GM12878 (cell line): Measurements from ENCODE around the gene MYO10. TPM values are rescaled to one million over a fixed set of nuclear protein-coding genes. Genes with fewer than 3 reads are reported as not detected.

Experiments
- ATAC-seq: fragments of 200-7000 bp; cut with Tn5 transposase; 3 replicates; pipeline ENCODE4 v1.9.1; 2020; ENCODE audit warnings: mild to moderate bottlenecking, moderate library complexity
- BruUV-seq: library from RNA; stranded (reverse); fragments of 400-500 nt; replicated peaks from 2 replicates; lab custom pipeline; 2021; lab: Mats Ljungman, UMichigan
- CTCF ChIA-PET: fragments of 300-600 bp; sonication (Branson Sonifier 250); formaldehyde crosslinking; extraction: SDS; loops from one replicate; lab custom pipeline; 2021; ENCODE audit warnings: inconsistent platforms; lab: Yijun Ruan, JAX
- POLR2A ChIA-PET: fragments of 350-600 bp; formaldehyde crosslinking; extraction: SDS; loops from one replicate; lab custom pipeline; 2021; ENCODE audit warnings: inconsistent platforms; lab: Charles Lee
- RAD21 ChIA-PET: fragments of 300-600 bp; sonication (Branson Sonifier 250); formaldehyde crosslinking; loops from one replicate; lab custom pipeline; 2023; ENCODE audit warnings: antibody characterized with exemption; ENCODE audit not compliant: unreplicated experiment; lab: Charles Lee
- SMC1A ChIA-PET: fragments of 300-600 bp; sonication (Branson Sonifier 250); formaldehyde crosslinking; loops from one replicate; lab custom pipeline; 2023; ENCODE audit not compliant: unreplicated experiment, uncharacterized antibody; lab: Charles Lee
- DNase-seq: peaks from one replicate; pipeline ENCODE4 v3.0.0-alpha.2; 2011; ENCODE audit warnings: low read depth, low spot score
- FAIRE-seq: peaks from 3 replicates; lab custom pipeline; 2011; peaks lifted over from hg19 to GRCh38; lab: Jason Lieb, UNC
- H2AFZ ChIP-seq: 2 replicates; pipeline ENCODE4 v1.6.0; 2011; ENCODE audit warnings: low read depth, low read length, control low read depth; ENCODE audit not compliant: control insufficient read depth
- H3K27ac ChIP-seq: 2 replicates; pipeline ENCODE4 v1.5.1; 2011; ENCODE audit warnings: control low read depth; ENCODE audit not compliant: control insufficient read depth, insufficient read depth
- H3K27me3 ChIP-seq, 2 experiments: replicated peaks in 1 of 2; 2 replicates each; pipeline versions ENCODE4 v1.6.0 to v1.6.1; 2011; ENCODE audit warnings: low read length in 1 of 2; ENCODE audit not compliant: control insufficient read depth in 2 of 2, insufficient read depth in 2 of 2
- H3K36me3 ChIP-seq, 2 experiments: 2 replicates each; pipeline ENCODE4 v1.5.1; 2011; ENCODE audit warnings: low read length in 1 of 2; ENCODE audit not compliant: control insufficient read depth in 2 of 2, insufficient read depth in 2 of 2
- H3K4me1 ChIP-seq: 2 replicates; pipeline ENCODE4 v1.6.1; 2011; ENCODE audit warnings: mild to moderate bottlenecking, low read length, moderate library complexity, mixed read lengths; ENCODE audit not compliant: control insufficient read depth, insufficient read depth
- H3K4me2 ChIP-seq: 2 replicates; pipeline ENCODE4 v1.6.0; 2011; ENCODE audit warnings: control low read depth; ENCODE audit not compliant: control insufficient read depth, insufficient read depth
- H3K4me3 ChIP-seq: fragments of 200-600 bp; sonication (generic); 2 replicates; pipeline ENCODE4 v1.5.1; 2016
- H3K79me2 ChIP-seq: 2 replicates; pipeline ENCODE4 v1.6.0; 2011; ENCODE audit warnings: low read length; ENCODE audit not compliant: control insufficient read depth, insufficient read depth
- H3K9ac ChIP-seq: 2 replicates; pipeline ENCODE4 v1.8.0; 2011; ENCODE audit warnings: low read length, control low read depth, mixed read lengths; ENCODE audit not compliant: control insufficient read depth, insufficient read depth
- H3K9me3 ChIP-seq: replicated peaks from 3 replicates; pipeline ENCODE4 v1.5.1; 2011; ENCODE audit warnings: mild to moderate bottlenecking, low read length; ENCODE audit not compliant: control insufficient read depth, insufficient read depth
- H4K20me1 ChIP-seq: 2 replicates; pipeline ENCODE4 v1.6.0; 2011; ENCODE audit not compliant: control insufficient read depth, insufficient read depth
- ASH2L ChIP-seq: fragments of 300-600, 200-600 bp; sonication (generic); IDR thresholded peaks from 2 replicates; pipeline ENCODE4 v1.6.1; 2017; ENCODE audit warnings: low read depth, mild to moderate bottlenecking, borderline replicate concordance
- BMI1 ChIP-seq: fragments of 450-650 bp; IDR thresholded peaks from 2 replicates; pipeline ENCODE4 v1.6.1; 2016; ENCODE audit warnings: mild to moderate bottlenecking, moderate library complexity, borderline replicate concordance
- CEBPB ChIP-seq, 2 experiments: fragments of 150-350 bp in 1 of 2; IDR thresholded peaks; 2 replicates each; pipeline ENCODE4 v1.6.1; 2012 to 2014; ENCODE audit warnings: low read depth in 2 of 2, low read length in 2 of 2, borderline replicate concordance in 1 of 2, inconsistent platforms in 1 of 2
- ETV6 ChIP-seq, 2 experiments: fragments of 450-650 bp in 1 of 2; IDR thresholded peaks in 1 of 2; conservative IDR thresholded peaks in 1 of 2; 2 replicates each; pipeline ENCODE4 v1.6.1; 2014; ENCODE audit warnings: antibody characterized with exemption in 1 of 2, borderline replicate concordance in 1 of 2, low read depth in 1 of 2, mild to moderate bottlenecking in 1 of 2, moderate library complexity in 1 of 2
- GABPA ChIP-seq: IDR thresholded peaks from 2 replicates; pipeline ENCODE4 v1.6.1; 2014; ENCODE audit warnings: antibody characterized with exemption, low read depth, mild to moderate bottlenecking, inconsistent platforms
- IKZF2 ChIP-seq, 2 experiments: fragments of 450-650 bp; IDR thresholded peaks; 2 replicates each; pipeline ENCODE4 v1.6.1; 2017; ENCODE audit warnings: mild to moderate bottlenecking in 2 of 2, moderate library complexity in 2 of 2
- IRF3 ChIP-seq: fragments of 450-650 bp; IDR thresholded peaks from 2 replicates; pipeline ENCODE4 v1.6.1; 2014; ENCODE audit warnings: mild to moderate bottlenecking
- KLF5 ChIP-seq: fragments of 450-650 bp; IDR thresholded peaks from 2 replicates; pipeline ENCODE4 v1.6.1; 2014; ENCODE audit warnings: mild to moderate bottlenecking; ENCODE audit not compliant: partially characterized antibody
- MTA2 ChIP-seq: fragments of 450-650 bp; IDR thresholded peaks from 2 replicates; pipeline ENCODE4 v1.6.1; 2016; ENCODE audit warnings: low read depth, mild to moderate bottlenecking, moderate library complexity
- MXI1 ChIP-seq: fragments of 150-350 bp; IDR thresholded peaks from 2 replicates; pipeline ENCODE4 v1.6.1; 2011; ENCODE audit warnings: low read depth, mild to moderate bottlenecking, inconsistent platforms, low read length, improper control_type of control experiment
- NR2C1 ChIP-seq: fragments of 450-650 bp; IDR thresholded peaks from 2 replicates; pipeline ENCODE4 v1.6.1; 2017; ENCODE audit warnings: antibody characterized with exemption, mild to moderate bottlenecking, moderate library complexity
- POLR2AphosphoS5 ChIP-seq: IDR thresholded peaks from 2 replicates; pipeline ENCODE4 v1.6.1; 2011; ENCODE audit warnings: mild to moderate bottlenecking, low read length, inconsistent platforms
- RAD51 ChIP-seq: fragments of 450-650 bp; IDR thresholded peaks from 2 replicates; pipeline ENCODE4 v1.6.1; 2016; ENCODE audit warnings: moderate library complexity, mild to moderate bottlenecking, inconsistent platforms
- SPI1 ChIP-seq: IDR thresholded peaks from 2 replicates; pipeline ENCODE4 v1.6.1; 2011; ENCODE audit warnings: low read depth, mild to moderate bottlenecking, low read length, moderate library complexity, borderline replicate concordance; ENCODE audit not compliant: insufficient read depth
- STAT3 ChIP-seq: IDR thresholded peaks from 2 replicates; pipeline ENCODE4 v1.6.1; 2011; ENCODE audit warnings: low read depth, low read length, improper control_type of control experiment
- YY1 ChIP-seq: IDR thresholded peaks from 2 replicates; pipeline ENCODE4 v1.6.1; 2011; ENCODE audit warnings: low read depth, mild to moderate bottlenecking, low read length
- ZNF217 ChIP-seq: fragments of 450-650 bp; IDR thresholded peaks from 2 replicates; pipeline ENCODE4 v1.6.1; 2017; ENCODE audit warnings: antibody characterized with exemption, mild to moderate bottlenecking
- ZNF687 ChIP-seq: fragments of 450-650 bp; IDR thresholded peaks from 2 replicates; pipeline ENCODE4 v1.6.1; 2017; ENCODE audit warnings: mild to moderate bottlenecking, moderate library complexity
- ZSCAN29 ChIP-seq: fragments of 450-650 bp; IDR thresholded peaks from 2 replicates; pipeline ENCODE4 v1.6.1; 2017; ENCODE audit warnings: mild to moderate bottlenecking, moderate library complexity
- WGBS: methylation state at CpG from one replicate; pipeline ENCODE4 v1.1.6; 2016; ENCODE audit warnings: low lambda C conversion rate; ENCODE audit not compliant: insufficient replicate concordance, insufficient coverage; ENCODE audit errors: missing lambda C conversion rate; 5-methylcytosine and 5-hydroxymethylcytosine counted together
- in situ Hi-C: fragments of 300-500 bp; cut with MboI; formaldehyde crosslinking; loops from 9 replicates; pipeline ENCODE4 v1.14.3; 2018; ENCODE audit warnings: mixed read lengths
- intact Hi-C: fragments of 100-400 bp; cut with micrococcal nuclease; formaldehyde crosslinking; loops from one replicate; pipeline ENCODE4 v1.14.2; 2022; ENCODE audit not compliant: unreplicated experiment
- polyA plus RNA-seq, 11 experiments: library from polyadenylated mRNA; depleted of rRNA in 4 of 11; unstranded in 6 of 11; stranded (reverse) in 5 of 11; fragments of >200 nt; fragmentation: Nextera tagmentation in 4 of 11; fragmentation: Illumina TruSeq in 1 of 11; extraction: Ambion mirVana in 4 of 11; extraction: Trizol in 1 of 11; gene quantifications; 1 replicate in 1 of 11; 2 replicates in 10 of 11; pipeline versions ENCODE4 v1.2.1 to v1.2.3, GENCODE V29; 2011 to 2016; ENCODE audit warnings: inconsistent platforms in 2 of 11, missing spikeins in 2 of 11, low read depth in 1 of 11
- total RNA-seq, 4 experiments: library from RNA; depleted of rRNA in 3 of 4; stranded (reverse); fragments of >200 nt in 3 of 4; fragmentation: Illumina TruSeq in 1 of 4; extraction: Trizol in 1 of 4; gene quantifications; 2 replicates each; pipeline versions ENCODE4 v1.2.1 to v1.2.3, GENCODE V29; 2013 to 2021
- TF ChIP-seq, protein P1 (sequence below): fragments of 150-350 bp; IDR thresholded peaks from 2 replicates; pipeline ENCODE4 v1.6.1; 2014; ENCODE audit warnings: mild to moderate bottlenecking, low read depth, low read length

MYO10 gene
- total and polyA plus RNA-seq, 10 of the 15 experiments (the other 5 are each of a cell fraction or from before 2014, with no cell fraction given), result 0.02 to 0.77 (median 0.17) TPM

DNA sequence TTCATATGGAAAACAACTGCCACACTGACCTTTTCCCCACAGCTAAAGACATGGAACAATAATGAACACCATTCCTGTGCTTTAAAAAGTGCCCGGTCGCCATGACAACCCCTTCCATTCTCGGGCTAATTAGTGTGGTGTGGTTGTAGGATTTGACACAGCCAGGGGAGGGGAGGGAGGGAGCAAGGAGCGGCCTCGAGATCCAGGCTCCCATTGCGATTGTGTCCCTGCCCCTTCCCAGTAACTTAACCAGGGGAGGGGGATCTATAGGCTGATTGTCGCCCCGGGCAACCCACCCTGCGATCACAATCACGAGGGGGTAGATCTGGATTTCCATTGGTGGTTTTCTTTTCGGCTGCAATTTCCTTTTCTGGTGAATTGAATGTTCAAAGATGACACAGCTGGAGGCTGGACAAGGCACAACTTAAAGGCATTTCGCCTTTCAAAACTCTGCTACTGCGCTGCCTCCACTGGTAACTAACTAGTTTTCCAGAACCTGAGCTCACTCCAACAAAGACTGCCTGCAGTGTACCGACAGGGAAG lies 222.6 kb downstream of the MYO10 start:
- ChIA-PET CTCF (no interaction called here), SMC1A (no interaction called here), POLR2A (no interaction called here), RAD21 (no interaction called here)
- no TSS peak for BruUV-seq
- 10% methylated on average over 13 of the region's 14 CpGs for WGBS
- Histone ChIP-seq H3K4me2 (no peak overlapping the region), H3K9me3 (no peaks in the 10 kb centered on the region), H3K4me3 (no peak overlapping the region), H3K79me2 (no peaks in the 10 kb centered on the region), H3K27me3 (no peaks in the 10 kb centered on the region), H3K4me1 (no peaks in the 10 kb centered on the region), H3K36me3 (no peaks in the 10 kb centered on the region), H2AFZ (no peak overlapping the region), H4K20me1 (no peaks in the 10 kb centered on the region), H3K9ac (no peak overlapping the region), H3K27ac (no peak overlapping the region)
- DNase-seq (no peak), FAIRE-seq (no peak), ATAC-seq (no peak)
- no peak for TF ChIP-seq ASH2L
- TF ChIP-seq, protein P1, sequence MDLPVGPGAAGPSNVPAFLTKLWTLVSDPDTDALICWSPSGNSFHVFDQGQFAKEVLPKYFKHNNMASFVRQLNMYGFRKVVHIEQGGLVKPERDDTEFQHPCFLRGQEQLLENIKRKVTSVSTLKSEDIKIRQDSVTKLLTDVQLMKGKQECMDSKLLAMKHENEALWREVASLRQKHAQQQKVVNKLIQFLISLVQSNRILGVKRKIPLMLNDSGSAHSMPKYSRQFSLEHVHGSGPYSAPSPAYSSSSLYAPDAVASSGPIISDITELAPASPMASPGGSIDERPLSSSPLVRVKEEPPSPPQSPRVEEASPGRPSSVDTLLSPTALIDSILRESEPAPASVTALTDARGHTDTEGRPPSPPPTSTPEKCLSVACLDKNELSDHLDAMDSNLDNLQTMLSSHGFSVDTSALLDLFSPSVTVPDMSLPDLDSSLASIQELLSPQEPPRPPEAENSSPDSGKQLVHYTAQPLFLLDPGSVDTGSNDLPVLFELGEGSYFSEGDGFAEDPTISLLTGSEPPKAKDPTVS, result no peak
- no peak for TF ChIP-seq MXI1
- no peak for TF ChIP-seq CEBPB (IDR thresholded peaks at IDR 0.05; ENCODE audit: borderline replicate concordance in 1 of 2, low read depth in 2 of 2, low read length in 2 of 2)
- TF ChIP-seq POLR2AphosphoS5, result no peak
- TF ChIP-seq ETV6 (conservative IDR thresholded peaks at IDR 0.05 in 1 of 2, IDR thresholded peaks at IDR 0.05 in 1 of 2; ENCODE audit: borderline replicate concordance in 1 of 2, low read depth in 1 of 2), result no peak
- TF ChIP-seq BMI1, result no peak
- no peak for TF ChIP-seq KLF5
- TF ChIP-seq ZSCAN29, result no peak
- TF ChIP-seq MTA2, result no peak
- no peak for TF ChIP-seq STAT3
- no peak for TF ChIP-seq ZNF217
- no peak for TF ChIP-seq IRF3
- no peak for TF ChIP-seq NR2C1
- TF ChIP-seq GABPA, result no peak
- TF ChIP-seq ZNF687, result no peak
- no peak for TF ChIP-seq IKZF2 (IDR thresholded peaks at IDR 0.05)
- TF ChIP-seq YY1, result no peak
- no peak for TF ChIP-seq RAD51
- TF ChIP-seq SPI1, result no peak
- intact Hi-C loops (no loop called here), in situ Hi-C loops (no loop called here)
